RWPE2 (cell line): Measurements from ENCODE around the gene TP73.

Source experiments
- ATAC-seq: fragments of 200-7000 bp; cut with Tn5 transposase; 3 replicates; pipeline ENCODE4 v1.9.1; 2021; ENCODE audit warnings: low read depth
- DNase-seq: peaks from one replicate; pipeline ENCODE4 v3.0.0-alpha.2; 2020; ENCODE audit warnings: low spot score
- H3K27ac ChIP-seq: fragments of 450-650 bp; 2 replicates; pipeline ENCODE4 v1.5.1; 2017; ENCODE audit warnings: mild to moderate bottlenecking; ENCODE audit not compliant: poor library complexity, severe bottlenecking
- H3K27me3 ChIP-seq: fragments of 250-450 bp; sonication (Bioruptor Pico); 2 replicates; pipeline ENCODE4 v1.5.1; 2021; ENCODE audit warnings: mild to moderate bottlenecking, moderate library complexity; ENCODE audit not compliant: insufficient read depth, poor library complexity, severe bottlenecking
- H3K36me3 ChIP-seq: fragments of 250-450 bp; sonication (Bioruptor Pico); 2 replicates; pipeline ENCODE4 v1.5.1; 2020; ENCODE audit warnings: low read depth, mild to moderate bottlenecking, moderate library complexity
- H3K4me1 ChIP-seq: fragments of 250-450 bp; sonication (Bioruptor Pico); 2 replicates; pipeline ENCODE4 v1.5.1; 2021; ENCODE audit warnings: mild to moderate bottlenecking, moderate library complexity; ENCODE audit not compliant: insufficient read depth, poor library complexity, severe bottlenecking
- H3K4me3 ChIP-seq: fragments of 250-450 bp; sonication (Bioruptor Pico); 2 replicates; pipeline ENCODE4 v1.5.1; 2021; ENCODE audit warnings: mild to moderate bottlenecking, moderate library complexity; ENCODE audit not compliant: severe bottlenecking
- H3K9me3 ChIP-seq: fragments of 250-450 bp; sonication (Bioruptor Pico); 2 replicates; pipeline ENCODE4 v1.5.1; 2021; ENCODE audit warnings: mild to moderate bottlenecking, moderate library complexity; ENCODE audit not compliant: severe bottlenecking
- TF ChIP-seq, protein P1 (sequence below): fragments of 450-650 bp; IDR thresholded peaks from one replicate; pipeline ENCODE4 v1.5.1; 2017; ENCODE audit warnings: mild to moderate bottlenecking, moderate library complexity; ENCODE audit not compliant: poor library complexity, severe bottlenecking

Gene TP73

DNA sequence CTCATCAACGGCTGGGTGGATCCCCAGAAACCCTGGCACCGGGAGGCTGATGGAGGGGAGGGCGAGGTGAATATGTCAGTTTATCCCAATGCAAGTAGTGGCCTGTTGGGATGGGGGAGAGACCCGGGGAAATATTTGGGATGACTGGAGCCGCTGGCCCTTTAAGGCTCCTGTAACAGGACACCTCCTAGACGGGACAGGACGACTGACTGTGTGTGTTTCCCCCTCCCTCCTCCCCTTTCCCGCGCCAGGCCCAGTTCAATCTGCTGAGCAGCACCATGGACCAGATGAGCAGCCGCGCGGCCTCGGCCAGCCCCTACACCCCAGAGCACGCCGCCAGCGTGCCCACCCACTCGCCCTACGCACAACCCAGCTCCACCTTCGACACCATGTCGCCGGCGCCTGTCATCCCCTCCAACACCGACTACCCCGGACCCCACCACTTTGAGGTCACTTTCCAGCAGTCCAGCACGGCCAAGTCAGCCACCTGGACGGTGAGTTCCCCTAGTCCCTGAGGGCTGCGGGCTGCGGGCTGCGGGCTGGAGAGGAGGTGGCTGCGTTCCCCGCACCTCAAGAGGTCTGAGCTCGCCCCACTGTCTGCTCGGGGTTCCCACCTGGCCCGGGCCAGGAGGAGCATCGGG, 55.1 kb downstream of the TP73 start:
- Histone ChIP-seq H3K4me3 (peak overlapping the region; percentile 21), H3K9me3 (no peaks in the 10 kb centered on the region), H3K27ac (no peak overlapping the region), H3K36me3 (no peaks in the 10 kb centered on the region), H3K4me1 (peaks cover 34% of the 10 kb centered on the region), H3K27me3 (no peaks in the 10 kb centered on the region)
- DNase-seq (no peak), ATAC-seq (peak; percentile 45)
- TF ChIP-seq, protein P1, sequence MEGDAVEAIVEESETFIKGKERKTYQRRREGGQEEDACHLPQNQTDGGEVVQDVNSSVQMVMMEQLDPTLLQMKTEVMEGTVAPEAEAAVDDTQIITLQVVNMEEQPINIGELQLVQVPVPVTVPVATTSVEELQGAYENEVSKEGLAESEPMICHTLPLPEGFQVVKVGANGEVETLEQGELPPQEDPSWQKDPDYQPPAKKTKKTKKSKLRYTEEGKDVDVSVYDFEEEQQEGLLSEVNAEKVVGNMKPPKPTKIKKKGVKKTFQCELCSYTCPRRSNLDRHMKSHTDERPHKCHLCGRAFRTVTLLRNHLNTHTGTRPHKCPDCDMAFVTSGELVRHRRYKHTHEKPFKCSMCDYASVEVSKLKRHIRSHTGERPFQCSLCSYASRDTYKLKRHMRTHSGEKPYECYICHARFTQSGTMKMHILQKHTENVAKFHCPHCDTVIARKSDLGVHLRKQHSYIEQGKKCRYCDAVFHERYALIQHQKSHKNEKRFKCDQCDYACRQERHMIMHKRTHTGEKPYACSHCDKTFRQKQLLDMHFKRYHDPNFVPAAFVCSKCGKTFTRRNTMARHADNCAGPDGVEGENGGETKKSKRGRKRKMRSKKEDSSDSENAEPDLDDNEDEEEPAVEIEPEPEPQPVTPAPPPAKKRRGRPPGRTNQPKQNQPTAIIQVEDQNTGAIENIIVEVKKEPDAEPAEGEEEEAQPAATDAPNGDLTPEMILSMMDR = no peak

DNA sequence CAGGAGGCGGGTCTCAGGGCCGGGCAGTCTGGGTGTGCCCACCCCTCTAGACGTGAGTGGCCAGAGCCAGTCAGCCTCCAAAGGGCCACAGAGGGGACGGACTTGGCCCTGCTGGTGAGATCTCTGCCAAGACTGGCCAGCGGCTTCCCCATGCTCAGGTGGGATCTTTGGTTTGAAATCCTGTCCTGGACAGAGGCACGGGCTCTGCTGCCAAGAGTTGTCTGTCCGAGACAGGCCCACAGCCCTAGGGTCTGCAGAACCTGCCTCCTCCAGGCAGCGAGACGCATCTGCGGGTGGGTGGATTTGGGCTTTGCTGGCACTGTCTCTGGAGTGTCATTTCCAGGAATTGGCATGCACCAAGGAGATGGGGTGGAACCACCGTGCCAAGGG, 55.6 kb downstream of the TP73 start:
- H3K9me3 ChIP-seq = no peaks in the 10 kb centered on the region
- peaks cover 33% of the 10 kb centered on the region for H3K4me1 ChIP-seq
- no peak overlapping the region for H3K27ac ChIP-seq
- TF ChIP-seq, protein P1 = no peak
- DNase-seq (no peak), ATAC-seq (no peak)
- no peaks in the 10 kb centered on the region for H3K27me3 ChIP-seq
- no peaks in the 10 kb centered on the region for H3K36me3 ChIP-seq
- H3K4me3 ChIP-seq = peak overlapping the region; percentile 21

DNA sequence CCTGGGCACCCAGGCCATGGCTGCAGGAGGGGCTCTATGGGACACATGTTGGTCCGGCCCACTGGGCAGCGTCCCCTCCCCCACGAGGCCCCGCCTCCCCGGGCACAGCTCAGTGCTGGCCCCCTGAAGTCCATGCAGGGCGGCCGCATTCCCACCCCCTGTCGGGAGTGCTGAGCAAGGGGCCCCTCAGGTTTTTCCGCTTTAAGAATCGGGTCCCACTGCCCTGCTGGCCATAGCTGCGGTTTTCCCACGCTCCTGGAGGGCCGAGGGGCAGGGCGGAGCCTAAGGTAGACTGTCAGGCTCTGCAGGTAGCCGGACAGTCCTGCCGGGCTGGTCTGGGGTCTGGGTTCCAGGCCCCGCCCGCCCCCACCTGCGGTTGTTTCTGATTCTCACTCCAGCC, 56.5 kb downstream of the TP73 start:
- no peak overlapping the region for H3K4me3 ChIP-seq
- H3K36me3 ChIP-seq = no peaks in the 10 kb centered on the region
- H3K27me3 ChIP-seq = no peaks in the 10 kb centered on the region
- TF ChIP-seq, protein P1 = no peak
- DNase-seq = no peak
- H3K9me3 ChIP-seq = no peaks in the 10 kb centered on the region
- ATAC-seq = no peak
- H3K27ac ChIP-seq = no peak overlapping the region
- H3K4me1 ChIP-seq = peaks cover 24% of the 10 kb centered on the region

DNA sequence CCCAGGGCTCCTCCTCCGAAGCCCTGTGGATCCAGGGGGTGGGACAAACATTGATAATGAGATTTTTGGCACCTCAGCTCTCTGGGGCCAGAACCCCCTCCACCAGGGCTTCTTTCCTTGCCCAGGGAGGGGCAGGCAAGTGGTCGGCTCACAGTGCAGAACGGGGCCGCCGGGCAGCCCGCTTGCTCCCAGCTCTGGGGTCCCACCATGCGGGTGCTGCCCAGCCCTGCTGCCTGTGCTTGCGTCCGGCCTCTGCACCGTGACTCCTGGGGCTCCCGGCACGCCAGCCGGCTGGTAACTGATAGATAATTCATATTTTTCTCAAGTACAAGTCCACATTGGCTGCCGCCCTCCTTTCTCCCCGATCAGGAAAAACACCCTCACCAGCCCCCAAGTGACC, 57.9 kb downstream of the TP73 start:
- DNase-seq = no peak
- no peaks in the 10 kb centered on the region for H3K9me3 ChIP-seq
- no peak for ATAC-seq
- H3K4me1 ChIP-seq = peaks cover 19% of the 10 kb centered on the region
- no peaks in the 10 kb centered on the region for H3K36me3 ChIP-seq
- H3K4me3 ChIP-seq = no peak overlapping the region
- TF ChIP-seq, protein P1 = no peak
- no peak overlapping the region for H3K27ac ChIP-seq
- H3K27me3 ChIP-seq = no peaks in the 10 kb centered on the region

DNA sequence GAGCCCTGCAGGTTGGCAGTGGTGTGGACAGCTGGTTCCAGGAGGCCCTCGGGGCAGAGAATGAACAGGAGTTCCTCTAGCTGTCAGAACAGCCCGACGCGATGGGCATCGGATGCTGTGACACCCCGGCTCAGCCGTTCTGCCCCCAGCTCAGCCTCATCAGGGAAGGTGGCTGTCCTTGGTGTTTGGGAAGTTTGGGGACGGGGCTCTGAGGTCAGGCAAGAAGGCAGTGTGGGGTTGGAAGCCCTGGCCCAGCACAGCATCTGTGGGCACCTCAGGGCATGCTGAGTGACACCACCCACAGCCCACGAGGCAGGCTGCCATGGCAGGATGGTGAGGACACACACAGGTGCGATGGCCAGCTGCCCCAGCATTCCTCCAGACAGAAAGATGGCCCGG, 59.1 kb downstream of the TP73 start:
- no peaks in the 10 kb centered on the region for H3K27me3 ChIP-seq
- no peak overlapping the region for H3K4me3 ChIP-seq
- H3K9me3 ChIP-seq = no peaks in the 10 kb centered on the region
- H3K36me3 ChIP-seq = no peaks in the 10 kb centered on the region
- DNase-seq = no peak
- no peak for ATAC-seq
- peaks cover 23% of the 10 kb centered on the region for H3K4me1 ChIP-seq
- TF ChIP-seq, protein P1 = no peak
- H3K27ac ChIP-seq = peak overlapping the region; percentile 60
